BLaER1 (cell line): ENCODE results near the gene CD69.

Experiments
- H3K27ac ChIP-seq: shearing (Covaris generic); formaldehyde crosslinking; 2 replicates; pipeline ENCODE4 v1.8.1; 2022
- H3K27me3 ChIP-seq: shearing (Covaris generic); formaldehyde crosslinking; 2 replicates; pipeline ENCODE4 v1.8.1; 2022
- H3K36me3 ChIP-seq: shearing (Covaris generic); formaldehyde crosslinking; 2 replicates; pipeline ENCODE4 v1.8.1; 2022
- H3K4me1 ChIP-seq: shearing (Covaris generic); formaldehyde crosslinking; 2 replicates; pipeline ENCODE4 v1.8.1; 2022
- H3K4me2 ChIP-seq: shearing (Covaris generic); formaldehyde crosslinking; 2 replicates; pipeline ENCODE4 v1.8.1; 2022
- H3K4me3 ChIP-seq: shearing (Covaris generic); formaldehyde crosslinking; 2 replicates; pipeline ENCODE4 v1.8.1; 2022
- H3K9ac ChIP-seq: shearing (Covaris generic); formaldehyde crosslinking; 2 replicates; pipeline ENCODE4 v1.8.1; 2022
- H3K9me3 ChIP-seq: shearing (Covaris generic); formaldehyde crosslinking; 2 replicates; pipeline ENCODE4 v1.8.1; 2022
- H4K20me1 ChIP-seq: shearing (Covaris generic); formaldehyde crosslinking; 2 replicates; pipeline ENCODE4 v1.8.1; 2022
- Cebpa-rat ChIP-seq: shearing (Covaris generic); IDR thresholded peaks from 2 replicates; pipeline ENCODE4 v1.8.1; 2022

Gene CD69

GRCh38 chr12:9758119-9758518 is 2.6 kb downstream of the CD69 start:
- no peak overlapping the region for H3K27ac ChIP-seq
- no peak overlapping the region; the same call in 1 of the 2 replicates for H3K4me2 ChIP-seq
- peaks cover 52% of the 10 kb centered on the region for H3K4me1 ChIP-seq
- TF ChIP-seq Cebpa-rat = no peak
- peaks cover 37% of the 10 kb centered on the region for H3K27me3 ChIP-seq
- no peak overlapping the region for H3K4me3 ChIP-seq
- no peaks in the 10 kb centered on the region for H3K9me3 ChIP-seq
- H3K36me3 ChIP-seq = no peaks in the 10 kb centered on the region
- no peak overlapping the region for H3K9ac ChIP-seq
- no peaks in the 10 kb centered on the region for H4K20me1 ChIP-seq

GRCh38 chr12:9757433-9758025 is 3.2 kb downstream of the CD69 start:
- H3K27ac ChIP-seq = no peak overlapping the region
- no peaks in the 10 kb centered on the region for H3K36me3 ChIP-seq
- H3K4me1 ChIP-seq = peaks cover 46% of the 10 kb centered on the region
- H3K4me3 ChIP-seq = no peak overlapping the region
- peaks cover 37% of the 10 kb centered on the region for H3K27me3 ChIP-seq
- TF ChIP-seq Cebpa-rat = no peak
- no peak overlapping the region for H3K4me2 ChIP-seq
- no peaks in the 10 kb centered on the region for H3K9me3 ChIP-seq
- no peak overlapping the region for H3K9ac ChIP-seq
- no peaks in the 10 kb centered on the region for H4K20me1 ChIP-seq

DNA sequence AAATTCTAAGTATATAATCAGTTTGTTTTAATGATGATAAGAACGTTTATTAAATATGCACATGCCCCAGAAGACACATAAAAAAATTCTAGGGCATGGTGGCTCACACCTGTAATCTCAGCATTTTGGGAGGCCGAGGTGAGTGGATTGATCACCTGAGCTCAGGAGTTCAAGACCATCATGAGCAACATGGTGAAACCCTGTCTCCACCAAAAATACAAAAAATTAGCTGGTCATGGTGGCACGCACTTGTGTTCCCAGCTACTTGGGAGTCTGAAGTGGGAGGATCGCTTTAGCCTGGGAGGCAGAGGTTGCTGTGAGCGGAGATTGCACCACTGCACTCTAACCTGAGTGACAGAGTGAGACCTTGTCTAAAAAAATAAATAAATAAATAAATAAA is 4.0 kb downstream of the CD69 start:
- H3K9me3 ChIP-seq = no peaks in the 10 kb centered on the region
- no peak overlapping the region for H3K9ac ChIP-seq
- peaks cover 38% of the 10 kb centered on the region for H3K4me1 ChIP-seq
- H3K4me3 ChIP-seq = no peak overlapping the region
- TF ChIP-seq Cebpa-rat = no peak
- H3K27ac ChIP-seq = no peak overlapping the region
- peaks cover 37% of the 10 kb centered on the region for H3K27me3 ChIP-seq
- H3K36me3 ChIP-seq = no peaks in the 10 kb centered on the region
- no peaks in the 10 kb centered on the region for H4K20me1 ChIP-seq
- H3K4me2 ChIP-seq = no peak overlapping the region

- TF ChIP-seq Cebpa-rat = no peak
- H3K9ac ChIP-seq = no peak overlapping the region
- H3K27me3 ChIP-seq = peaks cover 37% of the 10 kb centered on the region
- no peaks in the 10 kb centered on the region for H3K9me3 ChIP-seq
- no peak overlapping the region for H3K4me3 ChIP-seq
- H3K36me3 ChIP-seq = no peaks in the 10 kb centered on the region
- H4K20me1 ChIP-seq = no peaks in the 10 kb centered on the region
- H3K4me2 ChIP-seq = no peak overlapping the region
- peaks cover 32% of the 10 kb centered on the region for H3K4me1 ChIP-seq
- no peak overlapping the region for H3K27ac ChIP-seq
Measured at GRCh38 chr12:9756170-9756569, 4.5 kb downstream of the CD69 start.

GRCh38 chr12:9755567-9755966 is 5.1 kb downstream of the CD69 start:
- no peak overlapping the region for H3K27ac ChIP-seq
- H3K4me1 ChIP-seq = peaks cover 26% of the 10 kb centered on the region
- H3K9me3 ChIP-seq = no peaks in the 10 kb centered on the region
- no peaks in the 10 kb centered on the region for H3K36me3 ChIP-seq
- no peak for TF ChIP-seq Cebpa-rat
- no peaks in the 10 kb centered on the region for H4K20me1 ChIP-seq
- H3K4me3 ChIP-seq = no peak overlapping the region
- peaks cover 37% of the 10 kb centered on the region for H3K27me3 ChIP-seq
- H3K4me2 ChIP-seq = no peak overlapping the region
- H3K9ac ChIP-seq = no peak overlapping the region

GRCh38 chr12:9755035-9755434 is 5.7 kb downstream of the CD69 start:
- TF ChIP-seq Cebpa-rat = no peak
- H4K20me1 ChIP-seq = no peaks in the 10 kb centered on the region
- H3K27ac ChIP-seq = no peak overlapping the region
- no peak overlapping the region for H3K4me3 ChIP-seq
- H3K4me1 ChIP-seq = peaks cover 21% of the 10 kb centered on the region
- no peak overlapping the region for H3K9ac ChIP-seq
- H3K36me3 ChIP-seq = no peaks in the 10 kb centered on the region
- peaks cover 32% of the 10 kb centered on the region for H3K27me3 ChIP-seq
- no peaks in the 10 kb centered on the region for H3K9me3 ChIP-seq
- H3K4me2 ChIP-seq = no peak overlapping the region

DNA sequence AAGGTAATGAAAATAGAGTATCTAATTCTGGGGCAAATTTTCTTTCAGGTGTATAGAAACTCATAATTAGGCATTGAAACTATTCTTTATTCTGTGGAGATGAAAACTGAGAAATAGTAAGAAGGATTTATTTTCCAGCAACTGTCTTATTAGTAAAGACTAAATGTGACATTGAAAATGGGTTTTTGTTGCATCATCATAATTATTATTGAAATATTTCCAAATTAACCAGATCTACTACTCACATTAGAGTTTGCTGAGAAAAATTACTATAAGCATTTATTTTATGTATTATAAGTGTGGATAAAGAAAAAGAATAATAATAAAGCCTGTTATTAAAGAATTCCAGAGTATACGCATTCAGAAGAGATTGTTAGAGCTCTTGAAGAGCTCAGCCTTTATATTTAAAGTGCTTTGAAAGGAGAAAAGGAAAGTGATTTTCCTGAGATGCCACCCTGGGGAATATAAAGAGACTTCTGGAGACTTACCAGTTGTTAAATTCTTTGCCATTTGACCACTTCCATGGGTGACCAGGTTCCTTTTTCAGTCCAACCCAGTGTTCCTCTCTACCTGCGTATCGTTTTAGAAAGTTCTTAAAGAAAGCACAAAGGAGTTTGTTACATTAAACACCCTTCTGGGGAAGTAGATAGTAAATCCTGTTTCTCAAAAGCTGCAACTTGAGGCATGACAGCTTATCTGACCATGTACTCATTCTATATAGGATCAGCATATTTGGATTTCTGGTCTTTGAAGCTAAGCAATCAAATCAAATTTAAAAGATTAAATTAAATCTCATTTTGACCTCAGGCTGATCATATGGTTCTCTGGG is 6.4 kb downstream of the CD69 start:
- Histone ChIP-seq H3K27me3 (peaks cover 25% of the 10 kb centered on the region), H3K4me3 (no peak overlapping the region), H3K9ac (no peak overlapping the region), H3K4me1 (peaks cover 14% of the 10 kb centered on the region; the same call in 1 of the 2 replicates), H3K36me3 (no peaks in the 10 kb centered on the region), H3K27ac (no peak overlapping the region), H3K4me2 (no peak overlapping the region), H4K20me1 (no peaks in the 10 kb centered on the region), H3K9me3 (no peaks in the 10 kb centered on the region)
- no peak for TF ChIP-seq Cebpa-rat

- no peak overlapping the region for H3K27ac ChIP-seq
- peaks cover 17% of the 10 kb centered on the region for H3K27me3 ChIP-seq
- H3K9ac ChIP-seq = no peak overlapping the region
- H3K36me3 ChIP-seq = no peaks in the 10 kb centered on the region
- no peak overlapping the region for H3K4me2 ChIP-seq
- no peak overlapping the region for H3K4me3 ChIP-seq
- H4K20me1 ChIP-seq = no peaks in the 10 kb centered on the region
- TF ChIP-seq Cebpa-rat = no peak
- H3K9me3 ChIP-seq = no peaks in the 10 kb centered on the region
- peaks cover 8% of the 10 kb centered on the region; the same call in 1 of the 2 replicates for H3K4me1 ChIP-seq
Measured at GRCh38 chr12:9753498-9753897, 7.2 kb downstream of the CD69 start.

- H3K27me3 ChIP-seq = peaks cover 13% of the 10 kb centered on the region
- H3K9ac ChIP-seq = no peak overlapping the region
- peaks cover 6% of the 10 kb centered on the region; the same call in 1 of the 2 replicates for H3K4me1 ChIP-seq
- H3K36me3 ChIP-seq = no peaks in the 10 kb centered on the region
- H3K4me2 ChIP-seq = no peak overlapping the region
- H3K27ac ChIP-seq = no peak overlapping the region
- H3K9me3 ChIP-seq = no peaks in the 10 kb centered on the region
- H3K4me3 ChIP-seq = no peak overlapping the region
- no peaks in the 10 kb centered on the region for H4K20me1 ChIP-seq
- TF ChIP-seq Cebpa-rat = no peak
Measured at GRCh38 chr12:9753073-9753472, 7.6 kb downstream of the CD69 start.
